ENCODE measurements around the gene ARID3A.

The ARID3A gene

GRCh38 chr19:884420-885211, 41.2 kb upstream of the ARID3A start:
- H3K4me1 ChIP-seq (ENCODE audit: low read depth, poor library complexity, severe bottlenecking) = no peaks in the 10 kb centered on the region
- no peaks in the 10 kb centered on the region for H3K27me3 ChIP-seq (ENCODE audit: insufficient read depth, low read depth)
- no peaks in the 10 kb centered on the region for H3K79me2 ChIP-seq (ENCODE audit: insufficient read depth, low read depth)
- TF ChIP-seq CTCF (conservative IDR thresholded peaks at IDR 0.05; ENCODE audit: low read depth, low read length) = no peak
- H3K4me3 ChIP-seq (IDR thresholded peaks at IDR 0.05; ENCODE audit: insufficient read depth, low read depth, low read length) = no peak overlapping the region
- H3K27ac ChIP-seq = no peak overlapping the region
- H3K9ac ChIP-seq = no peak overlapping the region
- no peaks in the 10 kb centered on the region for H4K20me1 ChIP-seq (ENCODE audit: insufficient read depth)
- no peaks in the 10 kb centered on the region for H3K36me3 ChIP-seq (ENCODE audit: insufficient read depth)
- H3K4me2 ChIP-seq = no peak overlapping the region
- H2AFZ ChIP-seq (ENCODE audit: low read depth) = no peak overlapping the region

GRCh38 chr19:885536-886224, 40.2 kb upstream of the ARID3A start:
- no peak for TF ChIP-seq CTCF (conservative IDR thresholded peaks at IDR 0.05; ENCODE audit: low read depth, low read length)
- Histone ChIP-seq H3K4me3 (IDR thresholded peaks at IDR 0.05; ENCODE audit: insufficient read depth, low read depth, low read length) (no peak overlapping the region), H2AFZ (ENCODE audit: low read depth) (no peak overlapping the region), H3K4me1 (ENCODE audit: low read depth, poor library complexity, severe bottlenecking) (no peaks in the 10 kb centered on the region), H3K9ac (no peak overlapping the region), H3K79me2 (ENCODE audit: insufficient read depth, low read depth) (no peaks in the 10 kb centered on the region), H3K36me3 (ENCODE audit: insufficient read depth) (no peaks in the 10 kb centered on the region), H3K4me2 (no peak overlapping the region), H3K27me3 (ENCODE audit: insufficient read depth, low read depth) (no peaks in the 10 kb centered on the region), H3K27ac (no peak overlapping the region), H4K20me1 (ENCODE audit: insufficient read depth) (no peaks in the 10 kb centered on the region)

GRCh38 chr19:887072-887471, 38.8 kb upstream of the ARID3A start:
- Histone ChIP-seq H2AFZ (ENCODE audit: low read depth) (no peak overlapping the region), H3K27me3 (ENCODE audit: insufficient read depth, low read depth) (no peaks in the 10 kb centered on the region), H3K4me2 (no peak overlapping the region), H3K4me1 (ENCODE audit: low read depth, poor library complexity, severe bottlenecking) (no peaks in the 10 kb centered on the region), H4K20me1 (ENCODE audit: insufficient read depth) (no peaks in the 10 kb centered on the region), H3K27ac (no peak overlapping the region), H3K36me3 (ENCODE audit: insufficient read depth) (no peaks in the 10 kb centered on the region), H3K4me3 (IDR thresholded peaks at IDR 0.05; ENCODE audit: insufficient read depth, low read depth, low read length) (no peak overlapping the region), H3K79me2 (ENCODE audit: insufficient read depth, low read depth) (peaks cover 4% of the 10 kb centered on the region; the same call in 1 of the 2 replicates), H3K9ac (no peak overlapping the region)
- TF ChIP-seq CTCF (conservative IDR thresholded peaks at IDR 0.05; ENCODE audit: low read depth, low read length) = no peak

GRCh38 chr19:887599-887998, 38.2 kb upstream of the ARID3A start:
- Histone ChIP-seq H3K4me2 (no peak overlapping the region), H3K36me3 (ENCODE audit: insufficient read depth) (no peaks in the 10 kb centered on the region), H3K27ac (no peak overlapping the region), H4K20me1 (ENCODE audit: insufficient read depth) (no peaks in the 10 kb centered on the region), H3K27me3 (ENCODE audit: insufficient read depth, low read depth) (no peaks in the 10 kb centered on the region), H2AFZ (ENCODE audit: low read depth) (no peak overlapping the region), H3K4me3 (IDR thresholded peaks at IDR 0.05; ENCODE audit: insufficient read depth, low read depth, low read length) (no peak overlapping the region), H3K9ac (no peak overlapping the region), H3K79me2 (ENCODE audit: insufficient read depth, low read depth) (peaks cover 9% of the 10 kb centered on the region; the same call in 1 of the 2 replicates), H3K4me1 (ENCODE audit: low read depth, poor library complexity, severe bottlenecking) (no peaks in the 10 kb centered on the region)
- TF ChIP-seq CTCF (conservative IDR thresholded peaks at IDR 0.05; ENCODE audit: low read depth, low read length) = no peak

Measured in KMS-11 (cell line).